ENCODE data around the gene SASH3.
A peak's percentile ranks its signal among the peaks of the same experiment; 100 is the strongest.

The SASH3 gene

DNA sequence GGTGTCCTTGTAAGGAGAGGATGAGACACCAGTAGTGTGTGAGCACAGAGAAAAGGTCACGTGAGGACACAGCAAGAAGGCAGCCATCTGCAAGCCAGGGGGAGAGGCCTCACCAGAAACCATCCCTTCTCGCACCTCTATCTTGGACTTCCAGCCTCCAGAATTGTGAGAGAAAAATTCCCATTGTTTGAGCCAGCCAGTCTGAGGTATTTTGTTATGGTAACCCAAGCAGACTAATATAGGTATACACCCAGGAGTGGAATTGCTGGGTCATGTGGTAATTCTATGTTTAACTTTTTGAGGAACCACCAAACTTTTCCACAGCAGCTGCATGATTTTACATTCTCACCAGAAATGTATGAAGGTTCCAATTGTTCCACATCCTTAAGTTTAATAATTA is 38.4 kb downstream of the SASH3 start:
- DNase-seq: no peak

DNA sequence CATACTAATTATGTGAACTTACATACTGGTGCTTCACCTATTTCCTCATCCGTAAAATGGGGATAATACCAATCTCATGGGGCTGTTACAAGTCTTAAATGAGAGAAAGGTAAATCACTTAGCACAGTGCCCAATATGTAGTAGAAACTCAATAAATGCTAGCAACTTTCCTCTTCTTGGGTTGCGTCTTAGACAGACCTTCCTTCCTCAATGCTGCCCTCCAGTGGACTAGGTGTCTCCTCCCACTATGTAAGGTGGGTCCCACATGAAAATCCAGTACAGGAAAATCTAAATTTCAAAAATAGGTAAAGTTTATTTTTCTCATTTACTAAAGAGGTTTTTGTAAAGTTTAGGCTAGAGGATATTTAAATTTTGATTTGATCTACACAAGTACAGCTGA is 43.4 kb downstream of the SASH3 start:
- DNase-seq: peak; percentile 35

DNA sequence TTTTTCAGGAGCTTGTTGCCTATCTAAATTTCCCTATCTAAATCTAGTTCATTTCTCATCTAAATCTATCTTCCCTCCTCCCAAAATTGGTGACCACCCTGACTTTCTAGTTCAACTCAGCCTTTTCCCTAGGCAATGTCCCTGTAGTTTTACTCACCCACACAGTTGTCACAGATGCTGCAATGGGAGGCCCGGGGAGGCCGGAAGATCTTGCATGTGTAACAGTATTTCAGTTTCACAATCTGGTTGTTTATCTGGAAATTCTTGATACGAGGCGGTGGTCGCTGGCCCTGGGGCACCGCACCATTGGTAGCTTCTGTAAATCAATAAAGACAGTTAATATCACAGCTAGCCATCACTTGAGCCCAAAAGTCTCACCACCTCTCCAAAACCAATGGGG is 43.8 kb downstream of the SASH3 start:
- no peak for DNase-seq

DNA sequence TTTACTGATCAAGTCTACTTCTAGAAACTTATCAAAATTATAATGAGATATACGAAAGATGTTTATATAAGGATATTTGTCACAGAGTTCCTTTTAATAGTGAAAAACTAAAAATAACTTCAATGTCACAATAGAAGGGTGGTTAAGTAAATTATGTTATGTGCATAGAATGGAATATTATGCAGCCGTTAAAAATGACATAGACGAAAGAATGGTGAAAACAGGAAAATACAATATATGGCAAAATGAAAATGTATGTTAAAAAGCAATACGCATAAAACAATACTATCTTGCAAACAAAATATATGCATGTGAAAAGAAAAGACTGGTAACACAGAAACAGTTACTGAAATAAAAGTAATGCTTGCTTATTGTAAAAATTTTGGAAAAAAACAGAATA is 44.9 kb downstream of the SASH3 start:
- no peak for DNase-seq

DNA sequence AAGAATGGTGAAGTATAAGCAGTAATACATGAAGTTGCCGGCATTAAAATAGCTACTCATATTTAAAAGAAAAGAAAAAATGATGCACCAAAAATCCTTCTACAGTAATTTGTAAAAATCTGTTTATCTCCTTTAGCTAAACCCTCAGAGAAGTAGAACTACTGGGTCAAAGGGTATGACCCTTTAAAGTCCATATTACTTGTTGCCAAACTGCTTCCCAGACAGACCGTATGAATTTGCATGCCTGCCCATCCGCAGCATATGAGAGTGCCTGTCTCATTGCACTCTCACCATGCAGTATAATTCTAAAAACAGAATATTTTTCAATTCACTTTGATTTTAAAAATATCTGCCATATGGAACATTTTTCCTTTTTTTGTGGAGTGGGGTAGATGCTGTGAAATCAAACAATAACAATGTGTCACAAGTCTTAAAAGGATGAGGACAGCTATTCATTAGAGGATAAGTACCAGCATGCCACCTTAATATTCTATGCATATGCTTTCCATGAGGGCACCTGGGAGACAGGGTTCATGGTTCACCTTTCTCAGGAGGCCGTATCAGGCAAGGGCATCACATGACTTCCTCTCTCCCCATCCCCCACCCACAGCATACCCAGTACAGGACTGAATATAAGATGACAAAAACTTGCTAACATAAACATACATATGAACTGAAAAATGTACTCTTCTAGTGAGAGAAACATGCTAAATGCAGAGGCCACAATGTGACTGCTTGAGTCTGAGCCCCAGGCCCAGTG is 46.2 kb downstream of the SASH3 start:
- DNase-seq: no peak

DNA sequence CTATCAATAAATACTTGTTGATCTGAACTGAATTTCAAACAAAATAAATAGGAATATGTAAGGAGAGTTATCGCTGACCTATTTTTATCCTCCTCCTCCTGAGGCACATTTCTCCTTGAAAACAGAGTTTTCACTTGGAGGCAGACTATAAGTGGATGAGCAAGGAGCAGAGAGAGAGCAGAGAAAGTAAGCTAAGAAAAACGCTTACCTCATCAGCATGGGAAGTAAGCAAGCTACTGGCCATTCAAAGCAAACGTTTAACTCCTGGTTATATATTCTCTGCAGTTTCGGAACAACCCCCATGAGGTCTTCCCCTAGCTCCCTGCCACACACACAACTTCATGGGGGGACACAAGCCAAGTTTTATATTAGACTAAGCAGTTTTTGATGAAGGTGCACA is 50.7 kb downstream of the SASH3 start:
- DNase-seq: no peak

DNA sequence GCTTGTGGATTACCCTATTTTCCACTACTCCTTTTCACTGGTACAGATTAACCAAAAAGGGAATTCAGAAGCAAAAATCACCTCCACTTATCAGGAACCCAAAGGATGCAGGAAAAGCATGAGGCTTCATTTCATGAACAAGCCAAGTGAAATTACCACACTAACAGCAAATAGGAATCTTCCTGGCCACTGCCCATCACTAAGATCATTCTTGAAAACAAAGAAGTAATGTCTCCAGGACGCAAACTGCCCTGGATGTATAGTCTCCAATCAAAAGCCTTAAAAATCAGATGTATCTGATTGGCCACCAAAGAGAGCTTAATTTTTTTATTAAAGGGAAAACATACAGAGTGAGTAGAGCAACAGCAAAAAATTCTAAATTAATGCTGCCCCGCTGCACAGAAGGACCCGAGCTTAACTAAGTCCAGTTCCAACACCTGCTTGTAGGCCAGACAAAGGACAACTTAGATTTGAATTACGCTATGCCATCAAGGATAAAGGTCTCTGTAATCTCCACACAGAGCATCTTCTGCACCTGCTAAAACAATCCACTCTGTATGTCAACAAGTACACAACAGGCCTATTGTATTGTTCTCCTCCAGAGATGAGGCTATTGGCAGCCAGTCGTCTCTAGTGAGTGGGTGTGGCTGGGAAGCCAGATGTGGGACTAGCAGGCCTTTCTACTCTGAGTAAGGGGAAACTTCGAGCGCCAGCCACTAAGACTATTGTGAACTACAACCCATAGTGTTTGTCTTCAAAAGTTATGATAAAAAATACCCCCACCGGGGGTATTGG is 51.5 kb downstream of the SASH3 start:
- no peak for DNase-seq

DNA sequence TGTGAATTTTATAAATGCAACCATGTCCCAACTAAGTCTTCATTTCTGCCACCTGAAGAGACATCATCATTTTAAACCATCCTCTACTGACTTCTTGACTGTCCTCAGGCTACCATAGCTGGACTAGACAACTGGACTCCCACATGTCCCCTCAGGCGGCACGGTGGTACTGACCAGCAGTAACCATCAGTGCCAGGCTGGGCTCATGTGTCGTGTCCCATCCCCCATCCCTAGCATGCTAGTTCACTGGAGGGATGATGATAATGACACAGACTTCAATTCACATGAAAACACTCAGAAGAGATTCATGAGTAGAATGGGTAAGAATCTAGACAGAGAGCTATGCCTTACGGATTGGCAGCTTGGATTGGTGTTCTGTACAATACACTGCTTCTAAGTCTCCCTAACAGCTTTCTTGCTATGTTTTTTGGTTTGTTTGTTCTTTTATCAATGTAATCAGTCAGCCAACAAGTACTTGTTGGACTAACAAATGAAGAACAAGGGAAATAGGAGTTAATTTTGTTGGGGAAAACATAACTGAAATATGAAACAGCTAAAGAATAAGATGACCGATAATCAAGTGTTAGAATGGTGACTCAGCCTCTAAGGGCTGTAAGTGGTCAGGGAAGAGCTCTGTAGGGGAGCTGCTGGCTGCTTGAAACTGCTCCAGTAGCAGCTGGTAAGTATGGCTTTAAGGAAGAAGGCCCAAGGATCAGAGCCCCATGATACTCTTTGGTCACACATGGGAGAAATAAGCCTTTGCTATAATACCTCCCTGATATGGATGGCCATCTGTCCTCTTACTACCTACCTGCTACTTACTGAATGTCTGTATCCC is 53.6 kb downstream of the SASH3 start:
- DNase-seq: no peak

DNA sequence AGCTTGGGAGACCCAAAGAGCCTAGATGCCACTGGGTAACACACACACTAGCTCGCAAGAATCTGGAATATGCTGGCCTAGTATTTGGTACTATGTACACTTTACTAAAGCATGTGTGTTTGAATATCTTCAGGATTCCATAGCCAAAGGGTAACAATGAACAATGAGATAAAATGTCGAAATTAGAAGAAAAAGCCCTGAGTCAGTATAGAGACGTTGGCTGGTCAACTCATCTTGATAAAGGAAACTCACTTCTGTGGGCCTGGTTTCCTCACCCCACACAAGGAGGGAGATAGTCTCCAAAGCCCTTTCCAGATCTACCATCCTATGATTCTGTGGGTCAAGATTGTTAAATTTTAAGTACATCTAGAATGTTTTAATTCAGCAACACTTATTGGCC is 57.1 kb downstream of the SASH3 start:
- DNase-seq: no peak

DNA sequence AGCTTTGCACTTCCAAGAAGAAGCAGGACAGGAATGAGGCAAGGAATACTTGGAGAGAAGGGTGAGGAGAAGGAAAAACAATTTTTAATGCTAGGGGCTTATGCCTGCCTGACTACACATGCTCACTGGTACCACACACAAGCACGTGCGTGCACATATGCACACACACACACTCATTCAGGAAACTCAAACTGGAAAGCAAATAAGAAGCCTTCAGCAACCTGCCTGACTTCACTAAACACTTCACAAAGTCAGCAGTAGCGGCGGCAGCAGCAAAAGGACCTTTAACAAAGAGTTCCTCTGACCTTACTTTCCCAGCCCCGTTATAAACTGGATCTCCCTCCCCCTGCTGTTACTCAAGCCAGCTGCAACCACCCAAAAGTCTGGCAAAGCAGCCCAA is 60.6 kb downstream of the SASH3 start:
- no peak for DNase-seq

DNA sequence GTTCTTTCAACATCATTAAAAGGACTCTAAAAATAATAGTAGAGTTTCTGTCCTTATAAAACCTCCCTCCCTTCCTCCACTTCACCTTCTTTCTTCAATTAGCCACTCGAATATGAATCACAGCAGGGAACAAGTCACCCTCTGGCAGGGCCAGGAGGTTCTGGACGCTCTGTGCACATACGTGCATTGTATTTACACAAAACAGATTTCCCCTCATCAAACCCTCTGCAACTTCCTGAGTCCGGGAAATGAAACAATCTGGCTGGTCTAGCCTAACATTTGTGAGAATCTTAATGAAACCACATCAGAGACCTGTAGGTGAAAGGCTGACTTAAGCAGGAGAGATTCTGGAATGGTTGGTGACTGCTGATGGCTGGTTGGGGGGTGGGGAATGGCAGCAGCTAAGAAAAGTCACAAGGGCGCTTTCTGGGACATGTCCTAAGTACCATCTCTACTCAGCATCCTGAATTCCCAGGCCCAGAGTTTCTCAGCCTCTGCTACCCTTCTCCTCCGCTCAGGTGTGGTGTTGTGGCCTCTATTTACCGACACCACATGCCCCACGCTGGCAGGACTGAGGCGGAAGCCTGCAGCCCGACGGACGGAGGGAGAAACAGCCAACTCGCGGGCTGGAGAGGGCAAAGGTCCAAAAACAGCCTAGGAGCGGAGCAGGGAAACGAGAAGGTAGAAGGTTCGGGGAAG is 62.9 kb downstream of the SASH3 start:
- DNase-seq: no peak

DNA sequence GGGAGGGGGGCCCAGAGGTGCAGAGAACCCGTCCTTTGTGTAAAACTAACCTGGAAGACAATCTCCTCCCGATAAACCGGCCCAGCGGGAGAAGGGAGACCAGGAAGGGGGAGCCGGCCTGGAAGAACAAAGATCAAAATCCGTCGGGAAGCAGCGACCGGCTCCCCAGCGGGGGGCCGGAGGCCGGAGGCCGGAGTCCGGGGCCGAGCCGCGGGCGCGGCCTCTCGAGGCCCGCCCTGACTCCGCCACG is 63.4 kb downstream of the SASH3 start:
- no peak for DNase-seq

DNA sequence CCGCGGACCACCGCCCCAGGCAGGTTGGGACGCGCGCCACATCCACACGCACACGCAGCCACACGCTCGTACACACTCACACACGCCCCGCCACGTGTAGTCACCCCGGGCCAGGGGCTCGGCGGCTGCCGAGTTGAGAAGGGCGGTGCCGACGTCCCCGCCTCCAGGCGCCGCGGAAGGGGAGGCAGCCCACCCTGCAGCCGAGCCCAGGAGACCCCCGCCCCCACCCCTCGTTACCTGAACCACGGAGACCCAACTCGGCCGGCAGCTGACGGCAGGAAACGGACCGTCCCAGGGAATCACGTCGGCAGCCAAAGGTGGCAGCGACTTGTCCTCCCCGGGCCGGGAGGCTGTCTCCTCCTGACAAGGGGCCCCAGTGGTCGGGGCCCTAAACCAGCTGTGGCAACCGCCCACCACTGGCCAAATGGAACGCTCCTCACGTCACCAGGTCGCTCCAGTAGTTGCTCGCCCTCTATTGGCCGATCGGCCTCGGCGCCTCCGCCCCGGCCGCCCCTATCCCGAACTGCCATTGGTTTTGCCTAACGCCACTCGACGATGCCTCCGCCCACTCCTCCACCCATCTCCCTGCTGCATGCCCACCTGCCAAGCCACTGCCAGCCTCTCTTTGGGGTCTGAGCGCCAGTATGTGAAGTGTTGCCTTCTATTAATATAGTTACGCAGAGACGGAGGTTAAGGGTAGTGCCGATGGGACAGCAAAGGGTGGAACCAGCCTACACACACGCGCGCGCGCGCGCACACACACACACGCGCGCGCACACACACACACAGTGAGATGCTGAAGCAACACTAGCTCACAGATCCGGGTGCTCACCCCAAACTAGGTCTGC is 63.9 kb downstream of the SASH3 start, which contains the start of gene ZDHHC9:
Gene ZDHHC9 (minus strand): TSS at position 428 of the 848 bp plus-strand sequence. CDS start 1,941 bp downstream, outside the sequence.
- peak; percentile 71 for DNase-seq

Data from activated T-cell treated with anti-CD3 and anti-CD28 coated beads for 4 hours (primary cell).